CD14-positive monocyte (primary cell): ENCODE data around the gene TAPT1. TPM values are rescaled to one million over a fixed set of nuclear protein-coding genes. Genes with fewer than 3 reads are reported as not detected.
A peak's percentile ranks its signal among the peaks of the same experiment; 100 is the strongest.

ENCODE experiments used
- DNase-seq, 3 donors: peaks; one replicate each; pipeline ENCODE4 v3.0.0-alpha.2; 2011 to 2022
- H2AFZ ChIP-seq: 2 replicates; pipeline ENCODE4 v1.6.0; 2012; ENCODE audit warnings: mild to moderate bottlenecking, low read depth, low read length, inconsistent platforms; ENCODE audit not compliant: insufficient read depth, poor library complexity, severe bottlenecking
- H3K27ac ChIP-seq, 2 donors: 1 replicate in 1 of 2; 2 replicates in 1 of 2; pipeline ENCODE4 v1.5.1; 2012 to 2013; ENCODE audit warnings: low read length in 2 of 2, control low read depth in 1 of 2, inconsistent platforms in 1 of 2, low read depth in 1 of 2, mild to moderate bottlenecking in 1 of 2
- H3K27me3 ChIP-seq, 2 donors: one replicate each; pipeline versions ENCODE4 v1.6.0 to v1.6.1; 2011 to 2013; ENCODE audit warnings: low read length in 2 of 2; ENCODE audit not compliant: control insufficient read depth in 2 of 2, insufficient read depth in 2 of 2
- H3K36me3 ChIP-seq, 2 donors: replicated peaks in 1 of 2; 1 replicate in 1 of 2; 2 replicates in 1 of 2; pipeline versions ENCODE4 v1.5.1 to v1.6.1; 2012 to 2013; ENCODE audit warnings: low read length in 2 of 2, control low read depth in 1 of 2, inconsistent platforms in 1 of 2, mild to moderate bottlenecking in 1 of 2; ENCODE audit not compliant: insufficient read depth in 2 of 2, control insufficient read depth in 1 of 2
- H3K4me1 ChIP-seq, 2 donors: 1 replicate in 1 of 2; 2 replicates in 1 of 2; pipeline versions ENCODE4 v1.5.1 to v1.6.1; 2012 to 2013; ENCODE audit warnings: low read length in 2 of 2, control low read depth in 1 of 2, inconsistent platforms in 1 of 2, mild to moderate bottlenecking in 1 of 2, moderate library complexity in 1 of 2; ENCODE audit not compliant: insufficient read depth in 2 of 2, control insufficient read depth in 1 of 2
- H3K4me2 ChIP-seq: replicated peaks from 2 replicates; pipeline ENCODE3; 2012; ENCODE audit warnings: low read length, moderate library complexity, mild to moderate bottlenecking; ENCODE audit not compliant: poor library complexity, severe bottlenecking; ENCODE audit errors: extremely low read depth
- H3K4me3 ChIP-seq, 3 experiments: fragments of 200-600 bp in 1 of 3; sonication (generic) in 1 of 3; replicated peaks in 1 of 3; 1 replicate in 2 of 3; 2 replicates in 1 of 3; pipeline ENCODE4 v1.5.1; 2011 to 2013; ENCODE audit warnings: low read length in 3 of 3, mild to moderate bottlenecking in 3 of 3, control low read depth in 2 of 3, low read depth in 2 of 3, inconsistent platforms in 1 of 3, moderate library complexity in 1 of 3
- H3K79me2 ChIP-seq: 2 replicates; pipeline ENCODE4 v1.6.0; 2012; ENCODE audit warnings: mild to moderate bottlenecking, control low read depth, inconsistent platforms, low read length, moderate library complexity; ENCODE audit not compliant: insufficient read depth
- H3K9ac ChIP-seq: 2 replicates; pipeline ENCODE4 v1.6.0; 2017; ENCODE audit warnings: low read length, mild to moderate bottlenecking; ENCODE audit not compliant: insufficient read depth, poor library complexity, severe bottlenecking
- H3K9me3 ChIP-seq, 2 donors: replicated peaks in 1 of 2; 1 replicate in 1 of 2; 2 replicates in 1 of 2; pipeline versions ENCODE4 v1.5.1 to v1.6.1; 2012 to 2013; ENCODE audit warnings: low read length in 2 of 2, control low read depth in 1 of 2; ENCODE audit not compliant: control insufficient read depth in 1 of 2, insufficient read depth in 1 of 2
- H4K20me1 ChIP-seq: 2 replicates; pipeline ENCODE4 v1.6.0; 2012; ENCODE audit warnings: mild to moderate bottlenecking, low read length, control low read depth, moderate library complexity; ENCODE audit not compliant: insufficient read depth
- H3K27ac Mint-ChIP-seq, 7 donors: one replicate each; pipeline ENCODE4 v1.8.0; 2020; ENCODE audit warnings: mild to moderate bottlenecking in 7 of 7, mixed read lengths in 7 of 7, moderate library complexity in 6 of 7, inconsistent platforms in 2 of 7
- H3K27me3 Mint-ChIP-seq, 3 donors: one replicate each; pipeline ENCODE4 v1.8.0; 2021 to 2022; ENCODE audit warnings: low read depth in 3 of 3, mild to moderate bottlenecking in 3 of 3, mixed read lengths in 3 of 3, moderate library complexity in 3 of 3, inconsistent platforms in 1 of 3
- H3K36me3 Mint-ChIP-seq, 2 donors: one replicate each; pipeline ENCODE4 v1.8.0; 2020; ENCODE audit warnings: mixed read lengths in 2 of 2, inconsistent platforms in 1 of 2, mild to moderate bottlenecking in 1 of 2
- H3K4me1 Mint-ChIP-seq: one replicate; pipeline ENCODE4 v1.8.0; 2020; ENCODE audit warnings: mild to moderate bottlenecking, mixed read lengths
- H3K4me3 Mint-ChIP-seq, 2 donors: one replicate each; pipeline ENCODE4 v1.8.0; 2020; ENCODE audit warnings: mild to moderate bottlenecking in 2 of 2, mixed read lengths in 2 of 2, moderate library complexity in 1 of 2
- H3K9me3 Mint-ChIP-seq, 7 donors: one replicate each; pipeline ENCODE4 v1.8.0; 2020 to 2022; ENCODE audit warnings: mixed read lengths in 7 of 7, mild to moderate bottlenecking in 6 of 7, moderate library complexity in 6 of 7, inconsistent platforms in 2 of 7
- CTCF ChIP-seq: fragments of 200-600 bp; IDR thresholded peaks from one replicate; pipeline ENCODE4 v1.8.0; 2022; ENCODE audit warnings: antibody characterized with exemption, mild to moderate bottlenecking
- WGBS: methylation state at CpG from one replicate; pipeline ENCODE4 v1.1.5; 2013; ENCODE audit warnings: missing lambda C conversion rate; ENCODE audit not compliant: insufficient coverage; 5-methylcytosine and 5-hydroxymethylcytosine counted together
- intact Hi-C, 2 donors: fragments of 100-400 bp; cut with micrococcal nuclease; formaldehyde crosslinking; loops; one replicate each; pipeline versions ENCODE4 v1.15.0 to v1.15.1; 2023
- polyA plus RNA-seq, 3 donors: library from polyadenylated mRNA; depleted of rRNA in 1 of 3; unstranded in 2 of 3; stranded (reverse) in 1 of 3; fragments of 300-500 nt in 2 of 3; fragments of >200 nt in 1 of 3; fragmentation: Illumina TruSeq in 2 of 3; gene quantifications; 1 replicate in 2 of 3; 2 replicates in 1 of 3; pipeline ENCODE4 v1.2.3, GENCODE V29; 2012 to 2021

The TAPT1 gene
- polyA plus RNA-seq, 3 donors, result 15.2 to 18.4 (median 16.0) TPM

GRCh38 chr4:16238327-16238726 is 12.1 kb upstream of the TAPT1 start:
- no peaks in the 10 kb centered on the region for H3K79me2 ChIP-seq
- H3K4me2 ChIP-seq, result peak overlapping the region; percentile 27
- no peak for TF ChIP-seq CTCF
- H3K36me3 Mint-ChIP-seq, result peaks cover 3 to 4% of the 10 kb centered on the region in 2 donors
- no peaks in the 10 kb centered on the region for H3K27me3 ChIP-seq
- H3K9me3 ChIP-seq, result no peaks in the 10 kb centered on the region
- intact Hi-C loops, result no loop called here
- WGBS, result 83% methylated on average over 3 of the region's 3 CpGs
- H3K27ac ChIP-seq, result peak overlapping the region in 1 of 2 donors; percentile 71
- H3K9me3 Mint-ChIP-seq, result no peaks in the 10 kb centered on the region
- no peaks in the 10 kb centered on the region for H3K27me3 Mint-ChIP-seq
- H3K4me3 Mint-ChIP-seq, result no peak overlapping the region
- H3K36me3 ChIP-seq, result peaks cover 0 to 5% of the 10 kb centered on the region in 2 donors
- no peak for DNase-seq
- H3K4me3 ChIP-seq, result peak overlapping the region in 1 of 3 experiments; percentile 7
- no peaks in the 10 kb centered on the region for H4K20me1 ChIP-seq
- peak overlapping the region in 1 of 7 donors; percentile 21 for H3K27ac Mint-ChIP-seq
- no peak overlapping the region for H2AFZ ChIP-seq
- no peak overlapping the region for H3K9ac ChIP-seq
- H3K4me1 Mint-ChIP-seq, result peaks cover 16% of the 10 kb centered on the region
- H3K4me1 ChIP-seq, result peaks cover 22 to 29% of the 10 kb centered on the region in 2 donors

GRCh38 chr4:16237715-16238114 is 11.4 kb upstream of the TAPT1 start:
- intact Hi-C loops, result no loop called here
- no peak for TF ChIP-seq CTCF
- Mint-ChIP-seq H3K9me3 (no peaks in the 10 kb centered on the region), H3K4me1 (peaks cover 16% of the 10 kb centered on the region), H3K27me3 (no peaks in the 10 kb centered on the region), H3K36me3 (no peaks in the 10 kb centered on the region), H3K27ac (no peak overlapping the region), H3K4me3 (no peak overlapping the region)
- Histone ChIP-seq H3K79me2 (no peaks in the 10 kb centered on the region), H3K4me2 (peak overlapping the region; percentile 27), H3K9me3 (no peaks in the 10 kb centered on the region), H4K20me1 (no peaks in the 10 kb centered on the region), H3K27me3 (no peaks in the 10 kb centered on the region), H2AFZ (no peak overlapping the region), H3K9ac (no peak overlapping the region), H3K4me1 (peaks cover 22 to 30% of the 10 kb centered on the region in 2 donors), H3K27ac (peak overlapping the region in 1 of 2 donors; percentile 71), H3K4me3 (peak overlapping the region in 1 of 3 experiments; percentile 7), H3K36me3 (no peaks in the 10 kb centered on the region)
- peak; percentile 87 to 93 (median 90) for DNase-seq
- WGBS, result 9% methylated on average over 4 of the region's 7 CpGs
